ENCODE results near the gene CCP110. TPM values are rescaled to one million over a fixed set of nuclear protein-coding genes. Genes with fewer than 3 reads are reported as not detected.

Gene CCP110
- polyA plus RNA-seq, 1 donor (not counting 4 experiments of a cell fraction or from before 2014, with no cell fraction given) = 5.5 TPM

DNA sequence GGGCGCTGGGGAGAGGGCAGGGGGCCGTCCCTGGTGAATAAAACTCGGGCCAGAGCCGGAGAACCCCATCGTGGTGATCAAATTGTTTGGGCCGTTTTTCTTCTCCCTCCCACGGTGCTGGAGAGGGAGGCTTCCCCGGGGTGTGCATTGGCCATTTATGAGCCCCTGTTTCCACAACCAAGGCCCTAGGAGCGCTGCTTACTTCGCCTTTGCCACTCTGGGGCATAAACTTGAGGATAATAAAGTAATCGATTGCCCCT is 544 bp downstream of the CCP110 start:
- DNase-seq (ENCODE audit: low read depth, low spot score) (no peak), FAIRE-seq (no peak)
- Histone ChIP-seq H3K9me3 (ENCODE audit: control insufficient read depth, low read depth, low read length) (no peaks in the 10 kb centered on the region), H3K27ac (ENCODE audit: control insufficient read depth, insufficient read depth, low read length) (peak overlapping the region; percentile 50), H3K79me2 (ENCODE audit: control insufficient read depth, insufficient read depth, low read length) (peaks cover 40% of the 10 kb centered on the region), H3K9me1 (ENCODE audit: control insufficient read depth, extremely low read depth, insufficient read depth, low read length) (no peaks in the 10 kb centered on the region), H2AFZ (ENCODE audit: control insufficient read depth, low read length) (peak overlapping the region; percentile 98), H4K20me1 (ENCODE audit: control insufficient read depth, extremely low read depth, insufficient read depth, low read length) (no peaks in the 10 kb centered on the region), H3K4me3 (ENCODE audit: control insufficient read depth in 2 of 3, extremely low read depth in 1 of 3, insufficient read depth in 2 of 3, low read depth in 1 of 3, low read length in 3 of 3) (peak overlapping the region; percentile 70 to 90 (median 85)), H3K9ac (ENCODE audit: control insufficient read depth, extremely low read depth, insufficient read depth, low read length) (peak overlapping the region; percentile 83), H3K4me2 (ENCODE audit: control insufficient read depth, extremely low read depth, insufficient read depth, low read depth, low read length) (peak overlapping the region; percentile 86), H3K36me3 (ENCODE audit: control insufficient read depth in 2 of 2, extremely low read depth in 1 of 2, insufficient read depth in 2 of 2, low read length in 2 of 2) (peaks cover 1 to 8% of the 10 kb centered on the region in 2 experiments), H3K27me3 (ENCODE audit: control insufficient read depth, extremely low read depth, insufficient read depth, low read length) (no peaks in the 10 kb centered on the region), H3K4me1 (ENCODE audit: control insufficient read depth, extremely low read depth, insufficient read depth, low read length) (peaks cover 28% of the 10 kb centered on the region)
- TF ChIP-seq, protein P1, sequence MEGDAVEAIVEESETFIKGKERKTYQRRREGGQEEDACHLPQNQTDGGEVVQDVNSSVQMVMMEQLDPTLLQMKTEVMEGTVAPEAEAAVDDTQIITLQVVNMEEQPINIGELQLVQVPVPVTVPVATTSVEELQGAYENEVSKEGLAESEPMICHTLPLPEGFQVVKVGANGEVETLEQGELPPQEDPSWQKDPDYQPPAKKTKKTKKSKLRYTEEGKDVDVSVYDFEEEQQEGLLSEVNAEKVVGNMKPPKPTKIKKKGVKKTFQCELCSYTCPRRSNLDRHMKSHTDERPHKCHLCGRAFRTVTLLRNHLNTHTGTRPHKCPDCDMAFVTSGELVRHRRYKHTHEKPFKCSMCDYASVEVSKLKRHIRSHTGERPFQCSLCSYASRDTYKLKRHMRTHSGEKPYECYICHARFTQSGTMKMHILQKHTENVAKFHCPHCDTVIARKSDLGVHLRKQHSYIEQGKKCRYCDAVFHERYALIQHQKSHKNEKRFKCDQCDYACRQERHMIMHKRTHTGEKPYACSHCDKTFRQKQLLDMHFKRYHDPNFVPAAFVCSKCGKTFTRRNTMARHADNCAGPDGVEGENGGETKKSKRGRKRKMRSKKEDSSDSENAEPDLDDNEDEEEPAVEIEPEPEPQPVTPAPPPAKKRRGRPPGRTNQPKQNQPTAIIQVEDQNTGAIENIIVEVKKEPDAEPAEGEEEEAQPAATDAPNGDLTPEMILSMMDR (optimal IDR thresholded peaks at IDR 0.05 in 1 of 3, IDR thresholded peaks at IDR 0.05 in 1 of 3, conservative IDR thresholded peaks at IDR 0.05 in 1 of 3; ENCODE audit: extremely low read depth in 1 of 3, insufficient read depth in 2 of 3, low read length in 3 of 3) = no peak
- no peak for TF ChIP-seq EZH2 (IDR thresholded peaks at IDR 0.05; ENCODE audit: low read length)
- dilution Hi-C loops (cut with MboI; ENCODE audit: extremely low pct_ligation_motif_present, low sequenced_read_pairs) = loop anchor here (25.0 kb wide), 1 partner anchor 112 kb away; the partner anchor contains the start of gene TMC5

DNA sequence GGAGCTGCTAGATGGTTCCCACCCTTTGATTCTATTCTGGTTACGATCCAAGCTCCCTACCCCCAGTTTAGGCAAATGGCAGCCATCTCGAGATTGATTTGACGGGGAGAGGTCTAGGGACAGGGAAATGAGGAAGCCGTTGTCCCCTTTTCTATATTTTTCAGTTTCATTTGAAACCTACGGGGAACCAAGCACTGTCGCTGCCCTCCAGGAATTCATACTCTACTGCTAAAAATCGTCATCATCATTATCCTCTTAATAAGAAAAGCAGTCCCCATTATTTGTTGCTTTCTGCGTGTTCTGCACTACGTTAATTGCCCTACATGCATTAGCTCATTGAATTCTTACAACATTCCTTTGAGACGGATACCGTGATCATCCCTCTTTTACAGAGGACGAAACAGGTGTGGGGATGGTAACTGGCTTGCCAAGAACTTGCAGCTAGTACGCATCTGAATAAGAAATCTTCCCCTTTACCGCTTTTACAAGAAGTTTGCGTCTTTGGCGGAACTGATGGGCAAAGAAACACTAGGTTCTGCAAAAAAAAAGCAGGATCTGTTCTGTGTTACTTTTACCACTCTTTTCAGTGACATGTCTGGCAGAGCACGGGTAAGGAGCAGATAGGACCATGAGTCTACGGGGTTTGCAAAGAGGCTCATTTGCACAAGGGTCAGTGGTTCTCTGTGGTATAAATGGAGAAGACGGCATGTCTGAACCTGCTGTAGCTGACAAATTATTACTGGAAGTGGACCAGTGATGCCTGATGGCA is 1.1 kb downstream of the CCP110 start:
- peak overlapping the region; percentile 70 to 90 (median 85) for H3K4me3 ChIP-seq (ENCODE audit: control insufficient read depth in 2 of 3, extremely low read depth in 1 of 3, insufficient read depth in 2 of 3, low read depth in 1 of 3, low read length in 3 of 3)
- H3K9me3 ChIP-seq (ENCODE audit: control insufficient read depth, low read depth, low read length) = no peaks in the 10 kb centered on the region
- dilution Hi-C loops (cut with MboI; ENCODE audit: extremely low pct_ligation_motif_present, low sequenced_read_pairs) = loop anchor here (25.0 kb wide), 1 partner anchor 112 kb away; the partner anchor contains the start of gene TMC5
- FAIRE-seq (peak; percentile 5), DNase-seq (ENCODE audit: low read depth, low spot score) (no peak)
- H2AFZ ChIP-seq (ENCODE audit: control insufficient read depth, low read length) = peak overlapping the region; percentile 98
- H3K9ac ChIP-seq (ENCODE audit: control insufficient read depth, extremely low read depth, insufficient read depth, low read length) = peak overlapping the region; percentile 83
- no peaks in the 10 kb centered on the region for H4K20me1 ChIP-seq (ENCODE audit: control insufficient read depth, extremely low read depth, insufficient read depth, low read length)
- H3K79me2 ChIP-seq (ENCODE audit: control insufficient read depth, insufficient read depth, low read length) = peaks cover 38% of the 10 kb centered on the region
- peak overlapping the region; percentile 50 for H3K27ac ChIP-seq (ENCODE audit: control insufficient read depth, insufficient read depth, low read length)
- H3K9me1 ChIP-seq (ENCODE audit: control insufficient read depth, extremely low read depth, insufficient read depth, low read length) = no peaks in the 10 kb centered on the region
- H3K27me3 ChIP-seq (ENCODE audit: control insufficient read depth, extremely low read depth, insufficient read depth, low read length) = no peaks in the 10 kb centered on the region
- peak overlapping the region; percentile 86 for H3K4me2 ChIP-seq (ENCODE audit: control insufficient read depth, extremely low read depth, insufficient read depth, low read depth, low read length)
- no peak for TF ChIP-seq EZH2 (IDR thresholded peaks at IDR 0.05; ENCODE audit: low read length)
- TF ChIP-seq, protein P1 (optimal IDR thresholded peaks at IDR 0.05 in 1 of 3, IDR thresholded peaks at IDR 0.05 in 1 of 3, conservative IDR thresholded peaks at IDR 0.05 in 1 of 3; ENCODE audit: extremely low read depth in 1 of 3, insufficient read depth in 2 of 3, low read length in 3 of 3) = no peak
- peaks cover 1 to 8% of the 10 kb centered on the region in 2 experiments for H3K36me3 ChIP-seq (ENCODE audit: control insufficient read depth in 2 of 2, extremely low read depth in 1 of 2, insufficient read depth in 2 of 2, low read length in 2 of 2)
- peaks cover 27% of the 10 kb centered on the region for H3K4me1 ChIP-seq (ENCODE audit: control insufficient read depth, extremely low read depth, insufficient read depth, low read length)
